GM18511 (cell line): ENCODE results near the gene UBC.

Source experiments
- ATAC-seq: cut with Tn5 transposase; IDR thresholded peaks from one replicate; pipeline ENCODE4 v1.9.1; 2021; ENCODE audit warnings: mild to moderate bottlenecking, moderate library complexity; ENCODE audit not compliant: unreplicated experiment

The UBC gene

DNA sequence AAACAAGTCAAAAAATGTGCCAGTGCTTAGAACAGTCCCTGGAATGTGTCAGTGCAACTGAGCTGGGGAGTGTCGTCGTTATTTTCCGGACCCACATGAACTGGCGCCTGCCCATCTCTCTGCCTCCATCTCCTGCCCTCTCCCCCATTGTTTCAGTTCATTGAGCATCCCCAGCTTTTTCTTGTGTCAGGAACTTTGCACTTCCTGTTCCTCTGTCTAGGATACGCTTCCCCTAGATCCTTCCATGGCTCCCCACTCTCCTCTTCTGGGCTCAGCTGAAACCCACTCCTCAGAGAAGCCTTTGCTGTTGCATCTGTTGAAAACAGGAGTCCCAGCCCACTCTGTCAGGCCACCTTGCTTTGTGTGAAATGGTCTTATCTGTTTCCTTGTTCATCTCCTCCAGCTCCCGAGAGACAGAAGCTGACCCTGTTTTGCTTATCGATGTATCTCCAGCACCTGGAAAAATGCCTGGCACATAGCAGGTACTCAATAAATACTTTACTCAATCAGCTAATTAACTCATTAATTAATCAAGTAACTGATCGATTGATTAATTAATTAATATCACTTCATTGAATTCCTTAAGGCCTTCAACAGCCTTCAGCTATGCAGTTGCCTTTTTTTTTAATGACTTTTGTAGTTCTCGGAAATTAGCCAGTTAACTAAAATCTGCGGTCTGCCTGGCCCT, 48.1 kb downstream of the UBC start:
- ATAC-seq = no peak

- ATAC-seq = no peak
These were observed 48.7 kb downstream of the UBC start for GRCh38 chr12:124865728-124866127.

GRCh38 chr12:124864326-124864752, 50.1 kb downstream of the UBC start:
- no peak for ATAC-seq

DNA sequence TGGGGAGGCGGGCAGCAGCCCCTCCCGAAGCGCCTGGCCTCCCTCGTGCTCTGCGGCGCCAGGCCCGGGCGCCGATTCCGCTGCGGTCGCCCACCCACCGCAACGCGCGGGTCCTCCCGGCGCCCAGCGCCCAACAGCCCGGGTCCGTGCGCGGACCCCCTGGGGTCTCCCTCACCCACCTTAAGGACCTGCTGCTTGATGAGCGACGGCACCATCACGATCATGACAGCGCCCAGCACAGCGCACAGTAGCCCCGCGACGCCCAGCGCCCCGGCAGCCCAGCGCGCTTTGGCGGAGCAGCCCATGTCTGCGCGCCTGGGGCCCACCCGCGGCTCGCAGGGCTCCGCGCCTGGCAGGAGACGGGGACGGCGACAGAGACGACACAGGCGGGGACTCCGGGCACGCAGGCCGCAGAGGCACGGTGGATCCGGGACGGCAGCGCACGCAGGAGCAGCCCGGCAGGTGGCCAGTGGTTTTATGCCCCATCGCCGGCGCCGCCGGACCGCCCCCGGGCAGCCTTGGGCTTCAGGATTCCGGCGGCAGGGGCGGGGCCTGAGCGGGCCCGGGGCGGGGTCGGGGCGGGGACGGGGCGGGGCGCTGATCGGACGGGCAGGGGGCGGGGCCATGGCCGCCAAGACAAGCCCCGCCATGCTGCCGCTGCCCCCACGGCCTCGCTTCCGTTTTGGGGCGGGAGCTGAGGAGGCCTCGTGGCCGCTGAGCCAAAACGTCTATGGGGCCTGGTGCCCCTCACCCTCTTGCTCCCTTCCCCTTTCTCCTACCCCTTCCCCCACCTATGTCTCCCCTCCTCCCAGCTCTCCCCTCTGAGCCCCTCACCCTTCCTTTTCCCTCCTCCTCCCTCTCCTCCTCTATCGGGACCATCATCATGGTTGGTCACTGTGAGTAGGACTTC, 50.8 kb downstream of the UBC start, which contains the start of gene SCARB1:
TSS of gene SCARB1 (minus strand) at position 449 of the 910 bp plus-strand sequence. CDS start at position 305, 144 bp downstream.
- peak; percentile 80 for ATAC-seq

GRCh38 chr12:124862768-124863415, 51.6 kb downstream of the UBC start:
- ATAC-seq = peak; percentile 37

DNA sequence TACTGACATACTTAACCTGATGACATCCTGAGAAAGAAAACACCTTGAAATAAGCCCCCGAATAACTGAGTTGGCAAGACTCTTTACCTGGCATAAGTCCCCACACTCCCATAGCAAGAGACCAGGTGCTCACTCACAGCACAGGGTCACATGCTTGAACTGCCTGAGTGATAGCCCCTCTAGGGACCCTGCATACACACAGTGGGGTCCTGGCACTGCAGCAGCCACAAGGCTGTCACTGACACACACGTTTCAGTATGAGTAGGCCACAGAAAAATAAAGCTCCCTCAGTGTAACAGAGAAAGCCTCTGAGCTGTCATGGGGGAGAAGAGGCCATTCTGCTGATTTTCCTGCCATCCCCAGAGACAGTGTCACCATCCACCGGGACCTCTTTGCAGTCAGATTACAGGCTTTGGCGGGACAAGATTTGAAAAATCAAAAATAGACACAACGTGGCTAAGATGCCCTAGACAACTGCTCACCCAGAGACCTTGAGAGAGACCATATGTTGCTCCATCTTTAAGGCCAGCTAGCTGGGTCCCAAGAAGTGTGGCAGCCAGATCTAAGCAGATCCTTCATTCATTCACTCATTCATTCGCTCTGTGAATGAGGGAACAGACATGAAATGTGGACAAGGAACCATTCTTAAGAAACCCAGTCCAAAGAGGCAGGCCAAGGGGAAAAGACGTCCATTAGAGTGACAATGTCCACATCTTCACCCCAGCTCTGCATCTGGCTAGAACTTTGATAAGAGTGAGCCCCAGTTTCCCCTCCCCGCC, 52.4 kb downstream of the UBC start:
- peak; percentile 27 for ATAC-seq
